OCI-LY1 (cell line): ENCODE measurements around the gene TUBA4B.

Experiments
- H2AFZ ChIP-seq: fragments of 200-600 bp; sonication (generic), shearing (Covaris generic); 2 replicates; pipeline ENCODE4 v1.6.0; 2014; ENCODE audit warnings: antibody characterized with exemption, mild to moderate bottlenecking, low read length
- H3F3A ChIP-seq: fragments of 200-600 bp; sonication (generic), shearing (Covaris generic); 2 replicates; pipeline ENCODE4 v1.6.0; 2014; ENCODE audit warnings: mild to moderate bottlenecking, antibody characterized with exemption, low read length, moderate library complexity; ENCODE audit not compliant: insufficient read depth
- H3K27ac ChIP-seq: fragments of 200-600 bp; sonication (generic); 2 replicates; pipeline ENCODE4 v1.5.1; 2014; ENCODE audit warnings: low read length, mixed run types, mild to moderate bottlenecking, low read depth; ENCODE audit not compliant: poor library complexity, severe bottlenecking
- H3K27me3 ChIP-seq: fragments of 200-600 bp; sonication (generic); 2 replicates; pipeline ENCODE4 v1.6.0; 2014; ENCODE audit warnings: antibody characterized with exemption, mild to moderate bottlenecking, low read length, moderate library complexity; ENCODE audit not compliant: insufficient read depth
- H3K36me3 ChIP-seq: fragments of 200-600 bp; sonication (generic); 2 replicates; pipeline ENCODE4 v1.6.1; 2014; ENCODE audit warnings: mild to moderate bottlenecking, antibody characterized with exemption, low read length, moderate library complexity, mixed read lengths; ENCODE audit not compliant: insufficient read depth
- H3K4me1 ChIP-seq: fragments of 200-600 bp; sonication (generic); 2 replicates; pipeline ENCODE4 v1.5.1; 2014; ENCODE audit warnings: mild to moderate bottlenecking, low read length, moderate library complexity; ENCODE audit not compliant: insufficient read depth, severe bottlenecking
- H3K4me2 ChIP-seq: fragments of 200-600 bp; sonication (generic), shearing (Covaris generic); 2 replicates; pipeline ENCODE4 v1.6.1; 2014; ENCODE audit warnings: low read length
- H3K4me3 ChIP-seq: fragments of 200-600 bp; sonication (generic); 2 replicates; pipeline ENCODE4 v1.5.1; 2014; ENCODE audit warnings: low read length, low read depth, mild to moderate bottlenecking, mixed read lengths; ENCODE audit not compliant: poor library complexity, severe bottlenecking
- H3K79me2 ChIP-seq: fragments of 200-600 bp; shearing (Covaris generic); 2 replicates; pipeline ENCODE4 v1.6.1; 2016; ENCODE audit warnings: mixed run types, low read length, mixed read lengths; ENCODE audit not compliant: insufficient read depth
- H3K9ac ChIP-seq: fragments of 200-600 bp; sonication (generic), shearing (Covaris generic); 2 replicates; pipeline ENCODE4 v1.6.1; 2014; ENCODE audit warnings: mild to moderate bottlenecking, low read length, mixed read lengths
- H3K9me2 ChIP-seq: fragments of 200-600 bp; sonication (generic), shearing (Covaris generic); 2 replicates; pipeline ENCODE4 v1.6.1; 2014; ENCODE audit warnings: low read depth, mild to moderate bottlenecking, low read length, mixed read lengths
- H3K9me3 ChIP-seq: fragments of 200-600 bp; shearing (Covaris generic); 2 replicates; pipeline ENCODE4 v1.6.1; 2014; ENCODE audit warnings: low read length, mixed read lengths
- H4K20me1 ChIP-seq: fragments of 200-600 bp; sonication (generic), shearing (Covaris generic); 2 replicates; pipeline ENCODE4 v1.6.0; 2016; ENCODE audit warnings: mild to moderate bottlenecking, low read length; ENCODE audit not compliant: insufficient read depth
- EZH2 ChIP-seq: fragments of 200-600 bp; sonication (generic), shearing (Covaris generic); IDR thresholded peaks from 2 replicates; pipeline ENCODE4 v1.8.0; 2017; ENCODE audit warnings: borderline replicate concordance, mixed run types, mild to moderate bottlenecking, antibody characterized with exemption, low read length, moderate library complexity, mixed read lengths
- TF ChIP-seq, protein P1 (sequence below): fragments of 200-600 bp; sonication (generic), shearing (Covaris generic); IDR thresholded peaks from 2 replicates; pipeline ENCODE4 v1.5.1; 2017; ENCODE audit warnings: mild to moderate bottlenecking, antibody characterized with exemption, low read length, moderate library complexity, mixed read lengths

TUBA4B gene

DNA sequence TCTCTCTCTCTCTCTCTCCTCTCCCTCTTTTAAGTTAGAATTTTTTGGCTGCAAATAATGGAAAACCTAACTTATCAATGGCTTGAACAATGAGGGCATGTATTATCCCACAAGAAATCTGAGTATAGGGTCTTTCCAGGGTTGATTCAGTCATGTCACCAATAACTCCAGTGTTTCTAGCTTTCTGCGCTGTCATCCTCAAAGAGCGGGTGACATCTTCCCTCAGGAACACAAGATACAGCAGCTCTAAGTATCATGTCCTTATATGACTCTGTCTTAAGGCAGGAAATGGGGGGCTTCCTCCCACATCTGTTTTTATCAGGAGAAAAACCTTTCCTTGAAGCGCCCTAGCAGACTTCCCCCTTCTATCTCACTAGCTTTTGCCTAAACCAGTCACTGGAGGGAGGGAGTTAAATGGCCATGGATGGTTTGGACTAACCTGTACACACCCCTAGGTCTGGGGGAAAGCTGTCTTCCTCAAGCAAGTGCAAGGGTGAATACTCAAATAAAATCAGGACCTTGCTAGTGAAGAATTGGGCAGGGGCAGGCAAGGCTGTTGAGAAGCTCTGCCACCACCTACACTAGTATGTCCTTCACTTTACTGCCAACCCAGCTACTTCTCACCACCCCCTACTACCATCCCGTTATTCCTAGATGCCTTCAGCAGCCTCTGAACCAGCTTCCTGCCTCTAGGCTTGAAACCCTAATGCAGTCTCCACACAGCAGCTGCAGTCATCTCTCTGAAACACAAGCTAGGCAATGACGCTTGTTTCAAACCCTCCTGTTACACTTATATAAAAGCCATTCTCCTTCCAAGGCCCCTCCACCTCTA is 8.2 kb downstream of the TUBA4B start:
- Histone ChIP-seq H3K9me2 (no peaks in the 10 kb centered on the region), H3K4me3 (no peak overlapping the region), H3K4me1 (no peaks in the 10 kb centered on the region), H3F3A (0 out of 2 replicates have a peak, but pooled peaks cover 1% of the 10 kb centered on the region), H2AFZ (no peak overlapping the region), H3K9ac (no peak overlapping the region; the same call in 1 of the 2 replicates), H3K9me3 (no peaks in the 10 kb centered on the region), H3K27ac (no peak overlapping the region), H3K27me3 (no peaks in the 10 kb centered on the region), H3K36me3 (peaks cover 14% of the 10 kb centered on the region; the same call in 1 of the 2 replicates), H4K20me1 (no peaks in the 10 kb centered on the region), H3K4me2 (no peak overlapping the region), H3K79me2 (no peaks in the 10 kb centered on the region)
- TF ChIP-seq, protein P1, sequence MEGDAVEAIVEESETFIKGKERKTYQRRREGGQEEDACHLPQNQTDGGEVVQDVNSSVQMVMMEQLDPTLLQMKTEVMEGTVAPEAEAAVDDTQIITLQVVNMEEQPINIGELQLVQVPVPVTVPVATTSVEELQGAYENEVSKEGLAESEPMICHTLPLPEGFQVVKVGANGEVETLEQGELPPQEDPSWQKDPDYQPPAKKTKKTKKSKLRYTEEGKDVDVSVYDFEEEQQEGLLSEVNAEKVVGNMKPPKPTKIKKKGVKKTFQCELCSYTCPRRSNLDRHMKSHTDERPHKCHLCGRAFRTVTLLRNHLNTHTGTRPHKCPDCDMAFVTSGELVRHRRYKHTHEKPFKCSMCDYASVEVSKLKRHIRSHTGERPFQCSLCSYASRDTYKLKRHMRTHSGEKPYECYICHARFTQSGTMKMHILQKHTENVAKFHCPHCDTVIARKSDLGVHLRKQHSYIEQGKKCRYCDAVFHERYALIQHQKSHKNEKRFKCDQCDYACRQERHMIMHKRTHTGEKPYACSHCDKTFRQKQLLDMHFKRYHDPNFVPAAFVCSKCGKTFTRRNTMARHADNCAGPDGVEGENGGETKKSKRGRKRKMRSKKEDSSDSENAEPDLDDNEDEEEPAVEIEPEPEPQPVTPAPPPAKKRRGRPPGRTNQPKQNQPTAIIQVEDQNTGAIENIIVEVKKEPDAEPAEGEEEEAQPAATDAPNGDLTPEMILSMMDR = no peak

DNA sequence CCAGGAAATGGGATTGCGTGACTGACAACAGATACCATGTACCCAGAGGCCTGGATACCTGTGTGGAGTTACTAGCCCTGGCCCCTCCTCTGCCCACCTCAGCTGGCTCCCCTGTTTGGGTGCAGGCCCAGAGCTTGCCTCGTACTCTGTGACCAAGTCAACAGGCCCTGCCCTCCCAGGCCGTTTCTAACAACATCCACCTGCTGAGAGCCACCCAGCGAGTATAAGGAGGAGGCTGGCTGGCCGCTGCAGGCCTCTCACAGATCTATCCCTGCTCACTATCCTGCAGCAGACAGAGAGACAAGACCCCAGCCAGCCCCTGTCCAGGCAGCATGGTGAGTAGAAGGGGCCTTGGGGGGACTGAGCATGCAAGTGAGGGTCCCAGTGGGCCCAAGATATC is 13.2 kb downstream of the TUBA4B start:
- H3K4me1 ChIP-seq = no peaks in the 10 kb centered on the region

DNA sequence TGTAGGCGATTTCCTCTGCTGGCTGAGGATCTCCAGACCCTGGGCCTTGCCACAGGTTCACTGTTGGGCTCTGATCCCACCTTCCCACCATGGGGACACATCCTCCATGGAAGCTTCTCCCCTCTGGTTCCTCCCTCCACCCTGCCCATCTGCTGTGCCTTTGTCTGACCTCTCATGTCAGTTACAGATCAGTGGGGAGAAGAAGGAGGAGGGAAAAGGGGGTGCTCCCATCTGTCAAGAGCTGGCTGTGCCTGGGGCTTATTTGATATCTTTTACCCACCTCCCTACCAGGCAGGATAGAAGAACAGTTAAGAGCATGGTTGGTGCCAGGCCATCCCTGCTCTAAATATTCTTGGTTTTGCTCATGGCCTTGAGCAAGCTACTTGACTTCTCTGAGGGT is 13.8 kb downstream of the TUBA4B start:
- H3K27me3 ChIP-seq = no peaks in the 10 kb centered on the region
- H3K36me3 ChIP-seq = no peaks in the 10 kb centered on the region
- H3K4me3 ChIP-seq = no peak overlapping the region
- H3K27ac ChIP-seq = no peak overlapping the region
- no peaks in the 10 kb centered on the region for H3K79me2 ChIP-seq
- no peaks in the 10 kb centered on the region for H3K9me3 ChIP-seq
- no peaks in the 10 kb centered on the region for H3K9me2 ChIP-seq
- no peaks in the 10 kb centered on the region for H3K4me1 ChIP-seq
- H4K20me1 ChIP-seq = no peaks in the 10 kb centered on the region
- H2AFZ ChIP-seq = no peak overlapping the region
- no peak overlapping the region for H3K9ac ChIP-seq
- TF ChIP-seq, protein P1 = no peak
- no peak for TF ChIP-seq EZH2
- H3F3A ChIP-seq = no peaks in the 10 kb centered on the region
- H3K4me2 ChIP-seq = no peak overlapping the region

More for the DNA sequence above, 13.2 kb downstream of the TUBA4B start:
- Histone ChIP-seq H3K9me3 (no peaks in the 10 kb centered on the region), H2AFZ (no peak overlapping the region), H3K27me3 (no peaks in the 10 kb centered on the region), H3K36me3 (no peaks in the 10 kb centered on the region), H3K4me2 (no peak overlapping the region), H3K9me2 (no peaks in the 10 kb centered on the region), H4K20me1 (no peaks in the 10 kb centered on the region), H3K27ac (no peak overlapping the region), H3K9ac (no peak overlapping the region), H3F3A (no peaks in the 10 kb centered on the region), H3K79me2 (no peaks in the 10 kb centered on the region), H3K4me3 (no peak overlapping the region)
- no peak for TF ChIP-seq EZH2
- TF ChIP-seq, protein P1 = no peak
